Heart right ventricle (tissue), 16 donors: ENCODE measurements around the gene SCIN. TPM values are rescaled to one million over a fixed set of nuclear protein-coding genes. Genes with fewer than 3 reads are reported as not detected.

Source experiments
- ATAC-seq, 8 donors: fragments of 200-7000 bp; cut with Tn5 transposase; one replicate each; pipeline ENCODE4 v1.9.1; 2020; ENCODE audit warnings: mild to moderate bottlenecking in 8 of 8, moderate library complexity in 8 of 8, moderate number of reproducible peaks in 1 of 8
- DNase-seq, 2 donors: peaks; one replicate each; pipeline ENCODE4 v3.0.0-alpha.2; 2020
- H3K27ac ChIP-seq, 10 donors: fragments of 200-600 bp; sonication (generic) in 2 of 10; one replicate each; pipeline versions ENCODE4 v1.5.0 to v1.8.0; 2020 to 2022; ENCODE audit warnings: mild to moderate bottlenecking in 3 of 10
- H3K27me3 ChIP-seq, 7 donors: fragments of 200-600 bp; one replicate each; pipeline ENCODE4 v1.8.0; 2021 to 2022; ENCODE audit warnings: mild to moderate bottlenecking in 2 of 7
- H3K36me3 ChIP-seq, 9 donors: fragments of 200-600 bp; sonication (generic) in 1 of 9; one replicate each; pipeline versions ENCODE4 v1.5.0 to v1.8.0; 2020 to 2022; ENCODE audit warnings: mild to moderate bottlenecking in 2 of 9
- H3K4me1 ChIP-seq, 9 donors: fragments of 200-600 bp; sonication (generic) in 1 of 9; one replicate each; pipeline versions ENCODE4 v1.5.0 to v1.8.0; 2020 to 2022; ENCODE audit warnings: mild to moderate bottlenecking in 4 of 9
- H3K4me3 ChIP-seq, 10 donors: fragments of 200-600 bp; sonication (generic) in 2 of 10; one replicate each; pipeline versions ENCODE4 v1.5.0 to v1.8.0; 2020 to 2022; ENCODE audit warnings: mild to moderate bottlenecking in 7 of 10, moderate library complexity in 2 of 10
- H3K9me3 ChIP-seq, 11 donors: fragments of 200-600 bp in 10 of 11; sonication (generic) in 2 of 11; one replicate each; pipeline versions ENCODE4 v1.5.0 to v1.8.0; 2013 to 2022; ENCODE audit warnings: mild to moderate bottlenecking in 2 of 11, control low read depth in 1 of 11, moderate library complexity in 1 of 11
- CTCF ChIP-seq, 9 donors: fragments of 200-600 bp; sonication (generic) in 2 of 9; IDR thresholded peaks; one replicate each; pipeline versions ENCODE4 v1.5.0 to v1.8.0; 2021 to 2022; ENCODE audit warnings: antibody characterized with exemption in 9 of 9, mild to moderate bottlenecking in 5 of 9, moderate library complexity in 1 of 9
- WGBS, 2 donors: extraction: QIAGEN DNeasy Blood & Tissue Kit; methylation state at CpG; one replicate each; pipeline ENCODE4 v1.1.7; 2013; ENCODE audit warnings: inconsistent platforms in 1 of 2; 5-methylcytosine and 5-hydroxymethylcytosine counted together
- intact Hi-C, 10 donors: fragments of 100-400 bp; cut with DNase I; formaldehyde crosslinking; loops; one replicate each; pipeline versions ENCODE4 v1.11.1 to v1.14.2; 2022
- polyA plus RNA-seq, 2 donors: library from polyadenylated mRNA; stranded (reverse); fragments of 200-250 nt; gene quantifications; one replicate each; pipeline ENCODE4 v1.2.3, GENCODE V29; 2013
- total RNA-seq, 10 donors: library from RNA; stranded (reverse); fragmentation: NEBNext Ultra II Directional in 3 of 10; extraction: Animal tissue kit (Norgen Biotek cat#: 25700) in 3 of 10; gene quantifications; one replicate each; pipeline versions ENCODE4 v1.2.1 to v1.2.4, GENCODE V29; 2021 to 2023
- donor health status: Arrhythmogenic right ventricular cardiomyopathy.
- donor health status: ischemic (EF 13 %, LVEDD 7.1; RV severe dilation, severe dysfunction).
- donor health status: healthy with polysubstance abuse.
- donor health status: DM: no; HTN: yes; CAD: no.
- donor health status: DM: no; HTN: no; CAD: no.
- donor health status: ischemic (EF 25% LVEDD 6.9; RV normal size, moderate dysfunction).
- donor health status: ischemic (EF 25% LVEDD 5.7; RV mildly dilated, moderate dysfunction).
- donor health status: healthy.
- donor health status: DM: yes; HTN: yes; CAD: no.
- donor health status: Ischemic cardiomyopathy.
- donor health status: ischemic (EF 35%, LVEDD 5.7; RV mildly dilated, moderate dysfunction).
- donor health status: nonischemic (EF 11% LVEDD 7.7; RV severe dilation, severe dysfunction).
- donor health status: DM: yes; HTN: yes; CAD: no.
- donor health status: PGD.
- donor health status: ischemic (EF 29% LVEDD 5.4; RV normal size, mild dysfunction).
- donor health status: nonischemic (EF 23%, LVEDD 6.1; RV moderate dilation, normal function).

SCIN gene
- total and polyA plus RNA-seq, 12 donors, result 0.01 to 1.5 (median 0.32) TPM; not detected in 3

DNA sequence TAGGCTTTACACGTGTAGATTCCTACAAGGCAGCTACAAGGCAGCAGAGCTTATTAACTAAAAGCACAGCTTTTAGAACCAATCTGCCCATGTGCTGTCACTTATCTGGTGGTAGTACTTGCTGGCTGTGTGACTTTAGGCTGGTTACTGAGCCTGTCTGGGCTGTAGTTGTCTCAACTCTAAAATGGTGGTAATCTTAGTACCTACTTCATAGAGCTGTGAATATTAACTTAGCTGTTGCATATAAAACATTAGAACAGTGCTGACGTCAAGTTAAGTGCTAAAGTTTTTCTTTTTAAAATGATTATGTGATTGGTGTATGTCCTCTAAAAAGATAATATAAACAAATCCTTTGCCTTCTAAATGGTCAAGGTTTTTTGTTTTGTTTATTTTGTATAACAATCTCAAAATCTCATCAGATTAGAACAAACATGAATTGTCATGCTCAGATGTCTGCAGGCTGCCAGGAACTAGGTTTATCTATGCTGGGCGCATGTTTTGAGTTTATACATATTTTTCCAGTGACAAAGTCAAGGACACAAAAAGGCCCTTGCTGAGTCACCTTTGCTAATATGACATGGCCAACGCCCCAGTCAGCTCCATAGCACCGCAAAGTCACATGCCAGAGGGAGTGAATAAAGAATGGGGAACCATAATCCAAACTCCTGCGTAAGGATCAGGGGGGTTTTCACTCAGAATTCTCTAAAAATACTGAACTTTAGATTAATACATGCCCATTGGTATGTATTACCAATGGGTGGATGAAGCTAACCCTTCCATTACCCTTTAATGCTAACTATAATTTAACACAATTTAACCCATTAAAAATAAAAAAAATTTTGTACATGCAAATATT, 77.1 kb downstream of the SCIN start:
- no peaks in the 10 kb centered on the region for H3K36me3 ChIP-seq
- H3K9me3 ChIP-seq, result no peaks in the 10 kb centered on the region
- DNase-seq (no peak), ATAC-seq (no peak)
- intact Hi-C loops, result loop anchor here in 2 of 10 donors (10.0 kb wide), 2 partner anchors 537 to 617 kb away; no protein-coding TSS in a partner anchor
- 80 to 83% methylated on average over 6 of the region's 6 CpGs for WGBS, 2 donors
- no peak overlapping the region for H3K27ac ChIP-seq
- H3K4me1 ChIP-seq, result no peaks in the 10 kb centered on the region
- no peak overlapping the region for H3K4me3 ChIP-seq
- no peaks in the 10 kb centered on the region for H3K27me3 ChIP-seq
- no peak for TF ChIP-seq CTCF (IDR thresholded peaks at IDR 0.05)

- intact Hi-C loops, result loop anchor here in 2 of 10 donors (10.0 kb wide), 2 partner anchors 536 to 616 kb away; no protein-coding TSS in a partner anchor
- Histone ChIP-seq H3K4me3 (no peak overlapping the region), H3K4me1 (no peaks in the 10 kb centered on the region), H3K36me3 (no peaks in the 10 kb centered on the region), H3K27me3 (no peaks in the 10 kb centered on the region), H3K9me3 (no peaks in the 10 kb centered on the region), H3K27ac (no peak overlapping the region)
- no peak for TF ChIP-seq CTCF (IDR thresholded peaks at IDR 0.05)
- 75 to 78% methylated on average over 4 of the region's 4 CpGs for WGBS, 2 donors
- ATAC-seq, result no peak
- no peak for DNase-seq
These were observed 78.3 kb downstream of the SCIN start for GRCh38 chr7:12648704-12649261.

GRCh38 chr7:12649348-12649747, 78.8 kb downstream of the SCIN start:
- Histone ChIP-seq H3K4me1 (no peaks in the 10 kb centered on the region), H3K36me3 (no peaks in the 10 kb centered on the region), H3K9me3 (no peaks in the 10 kb centered on the region), H3K27ac (no peak overlapping the region), H3K27me3 (no peaks in the 10 kb centered on the region), H3K4me3 (no peak overlapping the region)
- no peak for TF ChIP-seq CTCF (IDR thresholded peaks at IDR 0.05)
- ATAC-seq (no peak), DNase-seq (no peak)
- intact Hi-C loops, result loop anchor here in 2 of 10 donors (10.0 kb wide), 2 partner anchors 535 to 615 kb away; no protein-coding TSS in a partner anchor

- DNase-seq (no peak), ATAC-seq (no peak)
- intact Hi-C loops, result no loop called here
- no peaks in the 10 kb centered on the region for H3K36me3 ChIP-seq
- no peak for TF ChIP-seq CTCF (IDR thresholded peaks at IDR 0.05)
- H3K4me1 ChIP-seq, result no peaks in the 10 kb centered on the region
- H3K27ac ChIP-seq, result no peak overlapping the region
- H3K27me3 ChIP-seq, result no peaks in the 10 kb centered on the region
- H3K4me3 ChIP-seq, result no peak overlapping the region
- no peaks in the 10 kb centered on the region for H3K9me3 ChIP-seq
- 85 to 90% methylated on average over 2 of the region's 2 CpGs for WGBS, 2 donors
These were observed 79.6 kb downstream of the SCIN start for GRCh38 chr7:12650080-12650479.
